Measurements from ENCODE around the gene IL9.

- TF ChIP-seq, protein P1, sequence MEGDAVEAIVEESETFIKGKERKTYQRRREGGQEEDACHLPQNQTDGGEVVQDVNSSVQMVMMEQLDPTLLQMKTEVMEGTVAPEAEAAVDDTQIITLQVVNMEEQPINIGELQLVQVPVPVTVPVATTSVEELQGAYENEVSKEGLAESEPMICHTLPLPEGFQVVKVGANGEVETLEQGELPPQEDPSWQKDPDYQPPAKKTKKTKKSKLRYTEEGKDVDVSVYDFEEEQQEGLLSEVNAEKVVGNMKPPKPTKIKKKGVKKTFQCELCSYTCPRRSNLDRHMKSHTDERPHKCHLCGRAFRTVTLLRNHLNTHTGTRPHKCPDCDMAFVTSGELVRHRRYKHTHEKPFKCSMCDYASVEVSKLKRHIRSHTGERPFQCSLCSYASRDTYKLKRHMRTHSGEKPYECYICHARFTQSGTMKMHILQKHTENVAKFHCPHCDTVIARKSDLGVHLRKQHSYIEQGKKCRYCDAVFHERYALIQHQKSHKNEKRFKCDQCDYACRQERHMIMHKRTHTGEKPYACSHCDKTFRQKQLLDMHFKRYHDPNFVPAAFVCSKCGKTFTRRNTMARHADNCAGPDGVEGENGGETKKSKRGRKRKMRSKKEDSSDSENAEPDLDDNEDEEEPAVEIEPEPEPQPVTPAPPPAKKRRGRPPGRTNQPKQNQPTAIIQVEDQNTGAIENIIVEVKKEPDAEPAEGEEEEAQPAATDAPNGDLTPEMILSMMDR (IDR thresholded peaks at IDR 0.05; ENCODE audit: low read length), result no peak
- TF ChIP-seq EZH2phosphoT487 (IDR thresholded peaks at IDR 0.05; ENCODE audit: low read length) (no peak), EZH2 (optimal IDR thresholded peaks at IDR 0.05; ENCODE audit: low read depth, low read length) (no peak)
Measured at GRCh38 chr5:135895474-135896006, at the start of gene IL9.

Measured in MM.1S (cell line).